Stimulated activated effector memory CD8-positive, alpha-beta T cell treated with anti-CD3 and anti-CD28 coated beads, Interleukin-12 subunit alpha, Interleukin-12 subunit beta, amount 100 ng/mL, for 72 hours (primary cell): ENCODE measurements around the gene PEX11G.

Experiments
- ATAC-seq: fragments of 150-1000 bp; cut with Tn5 transposase; 2 replicates; pipeline ENCODE4 v1.10.0; 2021
- DNase-seq, 2 donors: peaks; one replicate each; pipeline ENCODE4 v3.0.0; 2021 to 2022; ENCODE audit warnings: low spot score in 2 of 2
- H3K27ac Mint-ChIP-seq: one replicate; pipeline ENCODE4 v1.8.0; 2022; ENCODE audit warnings: mild to moderate bottlenecking, mixed read lengths
- H3K36me3 Mint-ChIP-seq: one replicate; pipeline ENCODE4 v1.8.0; 2022; ENCODE audit warnings: mild to moderate bottlenecking, mixed read lengths
- H3K4me1 Mint-ChIP-seq: one replicate; pipeline ENCODE4 v1.8.0; 2022; ENCODE audit warnings: mixed read lengths
- H3K4me3 Mint-ChIP-seq: one replicate; pipeline ENCODE4 v1.8.0; 2022; ENCODE audit warnings: mild to moderate bottlenecking, mixed read lengths
- H3K9me3 Mint-ChIP-seq: one replicate; pipeline ENCODE4 v1.8.0; 2022; ENCODE audit warnings: mixed read lengths

Gene PEX11G

GRCh38 chr19:7524992-7525739 is 36.3 kb upstream of the PEX11G start:
- H3K36me3 Mint-ChIP-seq = peaks cover 43% of the 10 kb centered on the region
- no peaks in the 10 kb centered on the region for H3K9me3 Mint-ChIP-seq
- H3K4me3 Mint-ChIP-seq = no peak overlapping the region
- DNase-seq (no peak), ATAC-seq (no peak)
- no peak overlapping the region for H3K27ac Mint-ChIP-seq
- peaks cover 18% of the 10 kb centered on the region for H3K4me1 Mint-ChIP-seq

DNA sequence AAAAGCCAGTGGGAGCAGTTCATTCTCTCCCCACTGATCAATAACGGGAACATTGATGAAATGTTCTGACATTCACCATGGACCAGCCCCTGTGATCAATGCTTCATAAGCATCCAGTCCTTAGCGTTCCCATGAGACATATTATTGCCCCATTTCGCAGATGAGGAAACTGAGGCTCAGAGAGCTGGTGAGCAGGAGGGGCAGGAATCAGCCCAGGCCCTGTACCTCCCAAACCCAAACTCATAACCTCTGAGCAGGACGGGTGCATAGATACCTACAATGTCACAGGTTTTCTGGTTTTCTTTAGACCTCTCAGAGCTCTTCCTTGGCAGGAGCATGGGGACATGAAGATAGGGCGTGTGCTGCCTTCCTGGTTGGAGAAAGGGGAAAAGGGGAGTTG is 35.7 kb upstream of the PEX11G start:
- Mint-ChIP-seq H3K27ac (no peak overlapping the region), H3K9me3 (no peaks in the 10 kb centered on the region), H3K36me3 (peaks cover 42% of the 10 kb centered on the region), H3K4me3 (no peak overlapping the region), H3K4me1 (peaks cover 17% of the 10 kb centered on the region)
- DNase-seq = no peak
- no peak for ATAC-seq

DNA sequence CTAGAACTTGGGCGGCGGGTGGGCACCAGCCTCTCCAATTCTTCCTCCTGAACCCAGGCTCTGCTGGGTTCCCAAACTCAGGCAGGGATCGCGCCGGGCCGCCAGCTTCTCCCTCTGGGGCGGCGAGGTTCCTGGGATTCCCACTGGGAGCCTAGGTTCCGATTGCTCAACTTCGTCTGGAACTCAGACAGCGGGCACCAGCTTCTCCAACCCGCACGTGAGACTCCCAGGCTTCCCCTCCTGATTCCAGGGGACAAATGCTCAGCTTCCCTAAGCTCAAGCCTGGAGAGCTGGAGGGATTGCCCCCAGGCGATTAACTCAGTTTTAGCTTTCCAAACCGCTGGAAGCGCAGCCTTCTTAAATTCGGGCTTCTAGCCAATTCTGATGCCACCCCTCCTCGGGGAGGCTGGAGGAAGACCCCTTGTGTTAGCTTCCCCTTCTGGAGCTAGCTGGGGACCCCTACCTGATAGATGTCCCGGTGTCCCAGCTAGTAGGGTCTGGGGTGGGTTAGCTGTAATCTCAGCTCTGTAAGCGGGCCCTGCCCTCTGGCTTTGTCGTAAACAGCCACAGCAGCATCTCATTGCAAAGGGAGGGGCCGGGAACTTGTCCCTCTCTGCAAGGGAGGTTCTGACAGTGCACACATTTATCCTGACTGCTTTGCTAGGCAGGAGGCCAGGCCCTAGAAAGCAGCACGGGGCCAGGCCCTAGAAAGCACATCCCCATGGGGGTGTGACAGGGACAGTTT is 34.3 kb upstream of the PEX11G start:
- H3K9me3 Mint-ChIP-seq = no peaks in the 10 kb centered on the region
- H3K27ac Mint-ChIP-seq = peak overlapping the region; percentile 92
- DNase-seq = no peak
- H3K4me1 Mint-ChIP-seq = peaks cover 20% of the 10 kb centered on the region
- no peak for ATAC-seq
- H3K4me3 Mint-ChIP-seq = peak overlapping the region; percentile 75
- peaks cover 29% of the 10 kb centered on the region for H3K36me3 Mint-ChIP-seq

DNA sequence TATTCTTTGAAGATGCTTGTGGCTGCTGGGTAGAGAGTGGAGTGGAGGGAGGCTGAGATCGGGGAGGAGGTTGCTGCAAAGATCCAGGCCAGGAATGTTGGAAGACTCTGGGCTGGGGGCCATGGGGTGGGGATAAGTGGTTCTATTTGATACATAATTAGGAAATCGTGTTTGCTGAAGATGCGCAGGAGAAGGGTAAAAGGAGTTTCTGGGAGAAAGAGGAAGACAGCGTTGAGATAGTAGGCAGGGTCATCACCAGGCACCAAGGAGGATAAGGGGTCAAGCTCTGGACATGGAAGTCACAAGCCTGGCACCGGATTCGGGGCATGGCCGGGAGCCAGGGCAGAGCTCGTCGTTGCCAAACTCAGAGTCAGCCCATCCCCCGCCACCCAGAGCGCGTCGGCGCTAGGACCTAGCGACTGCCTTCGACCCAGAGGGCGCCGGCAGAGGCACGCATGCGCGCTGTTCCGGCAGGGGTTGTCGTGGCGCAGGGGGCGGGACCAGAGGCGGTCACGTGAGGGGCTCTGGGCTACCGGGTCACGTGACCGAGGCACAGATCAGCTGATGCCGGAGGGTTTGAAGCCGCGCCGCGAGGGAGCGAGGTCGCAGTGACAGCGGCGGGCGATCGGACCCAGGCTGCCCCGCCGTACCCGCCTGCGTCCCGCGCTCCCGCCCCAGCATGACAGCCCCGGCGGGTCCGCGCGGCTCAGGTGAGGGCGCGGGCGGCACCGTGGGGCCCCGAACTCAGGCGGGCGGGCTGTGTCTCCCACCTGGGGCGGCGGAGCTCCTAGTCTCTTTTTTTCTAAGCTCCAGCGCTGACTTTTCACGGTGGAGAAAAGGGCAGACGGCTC is 33.5 kb upstream of the PEX11G start, which contains the start of gene MCOLN1:
Gene MCOLN1 (plus strand): TSS at position 553 of the 851 bp plus-strand sequence. CDS start 127 bp downstream, at position 680.
- Mint-ChIP-seq H3K4me3 (peak within 1 kb of the TSS; percentile 75), H3K36me3 (peaks cover 33% of the 10 kb centered on the region), H3K4me1 (peaks cover 28% of the 10 kb centered on the region), H3K27ac (peak within 1 kb of the TSS; percentile 92), H3K9me3 (no peaks in the 10 kb centered on the region)
- peak; percentile 99 for DNase-seq
- peak; percentile 89 for ATAC-seq

- no peak for ATAC-seq
Observed at GRCh38 chr19:7521551-7522071, 32.8 kb upstream of the PEX11G start.

GRCh38 chr19:7520131-7521051 is 31.6 kb upstream of the PEX11G start:
- H3K4me3 Mint-ChIP-seq = no peak overlapping the region
- DNase-seq = no peak
- no peak overlapping the region for H3K27ac Mint-ChIP-seq

More at GRCh38 chr19:7521551-7522071, 32.8 kb upstream of the PEX11G start:
- no peak for DNase-seq
- H3K9me3 Mint-ChIP-seq = no peaks in the 10 kb centered on the region
- H3K4me1 Mint-ChIP-seq = peaks cover 35% of the 10 kb centered on the region
- H3K4me3 Mint-ChIP-seq = peak overlapping the region; percentile 75
- H3K27ac Mint-ChIP-seq = peak overlapping the region; percentile 92
- H3K36me3 Mint-ChIP-seq = peaks cover 32% of the 10 kb centered on the region

GRCh38 chr19:7519361-7520130 is 30.7 kb upstream of the PEX11G start:
- no peak overlapping the region for H3K27ac Mint-ChIP-seq

More at GRCh38 chr19:7520131-7521051, 31.6 kb upstream of the PEX11G start:
- Mint-ChIP-seq H3K4me1 (peaks cover 41% of the 10 kb centered on the region), H3K9me3 (no peaks in the 10 kb centered on the region), H3K36me3 (peaks cover 24% of the 10 kb centered on the region)
- ATAC-seq = no peak

DNA sequence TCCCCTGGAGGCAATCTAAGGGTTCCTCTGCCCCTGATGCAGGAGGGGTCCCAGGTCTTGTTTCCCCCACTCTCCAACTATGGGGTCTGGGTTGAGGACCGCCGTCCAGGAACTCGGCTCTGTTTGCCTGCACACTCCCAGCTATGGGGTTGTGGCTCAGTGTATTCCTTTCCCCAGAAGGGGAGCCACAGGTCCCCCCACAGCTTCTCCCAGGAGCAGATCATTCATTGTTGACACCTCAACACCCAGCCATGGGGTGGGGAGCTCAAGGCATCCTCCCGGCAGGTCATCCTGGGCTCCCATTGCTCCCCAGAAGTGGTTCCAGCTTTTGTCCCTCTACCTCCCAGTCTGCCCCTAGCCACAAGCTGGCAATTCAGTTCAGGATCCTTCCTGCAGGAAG is 28.0 kb upstream of the PEX11G start:
- Mint-ChIP-seq H3K9me3 (no peaks in the 10 kb centered on the region), H3K27ac (peak overlapping the region; percentile 69), H3K4me1 (peaks cover 34% of the 10 kb centered on the region), H3K36me3 (peaks cover 11% of the 10 kb centered on the region), H3K4me3 (peak overlapping the region; percentile 61)
- DNase-seq (no peak), ATAC-seq (no peak)

More at GRCh38 chr19:7519361-7520130, 30.7 kb upstream of the PEX11G start:
- no peak overlapping the region for H3K4me3 Mint-ChIP-seq
- no peaks in the 10 kb centered on the region for H3K9me3 Mint-ChIP-seq
- H3K4me1 Mint-ChIP-seq = peaks cover 47% of the 10 kb centered on the region
- peaks cover 24% of the 10 kb centered on the region for H3K36me3 Mint-ChIP-seq
- ATAC-seq (no peak), DNase-seq (no peak)

GRCh38 chr19:7516333-7516732 is 27.5 kb upstream of the PEX11G start:
- peaks cover 8% of the 10 kb centered on the region for H3K36me3 Mint-ChIP-seq
- no peaks in the 10 kb centered on the region for H3K9me3 Mint-ChIP-seq
- H3K4me1 Mint-ChIP-seq = peaks cover 30% of the 10 kb centered on the region
- ATAC-seq (no peak), DNase-seq (no peak)
- H3K4me3 Mint-ChIP-seq = peak overlapping the region; percentile 61
- H3K27ac Mint-ChIP-seq = peak overlapping the region; percentile 69

DNA sequence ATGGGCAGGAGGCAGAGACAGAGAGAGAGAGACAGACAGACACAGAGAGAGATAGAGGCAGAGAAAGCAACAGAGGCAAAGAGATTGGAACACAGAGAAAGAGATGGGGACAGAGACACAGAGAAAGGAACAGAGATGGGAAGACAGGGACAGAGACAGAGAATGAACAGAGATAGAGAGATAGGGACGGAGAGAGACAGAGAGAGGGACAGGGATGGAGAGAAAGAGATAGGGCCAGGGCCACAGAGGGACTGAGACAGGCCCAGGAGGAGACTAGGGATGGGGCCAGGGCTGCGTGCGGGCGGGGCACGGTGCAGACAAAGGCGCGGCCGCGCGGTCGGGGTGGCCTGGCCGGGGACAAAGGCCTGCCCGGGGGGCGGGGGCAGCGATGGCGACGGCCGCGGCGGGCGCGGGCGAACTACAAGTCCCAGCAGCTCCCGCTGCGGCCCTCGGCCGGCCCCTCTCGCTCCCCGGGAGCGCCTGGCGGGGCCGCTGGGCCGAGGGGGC is 26.9 kb upstream of the PEX11G start, which contains the start of gene ZNF358:
Gene ZNF358 (plus strand): TSS at position 459 of the 507 bp plus-strand sequence. CDS start 3,140 bp downstream, outside the sequence.
- H3K36me3 Mint-ChIP-seq = peaks cover 8% of the 10 kb centered on the region
- peaks cover 30% of the 10 kb centered on the region for H3K4me1 Mint-ChIP-seq
- DNase-seq = peak in 1 of 2 donors; percentile 71
- peak; percentile 88 for ATAC-seq
- H3K9me3 Mint-ChIP-seq = no peaks in the 10 kb centered on the region
- H3K4me3 Mint-ChIP-seq = peak within 1 kb of the TSS; percentile 75
- peak within 1 kb of the TSS; percentile 94 for H3K27ac Mint-ChIP-seq

DNA sequence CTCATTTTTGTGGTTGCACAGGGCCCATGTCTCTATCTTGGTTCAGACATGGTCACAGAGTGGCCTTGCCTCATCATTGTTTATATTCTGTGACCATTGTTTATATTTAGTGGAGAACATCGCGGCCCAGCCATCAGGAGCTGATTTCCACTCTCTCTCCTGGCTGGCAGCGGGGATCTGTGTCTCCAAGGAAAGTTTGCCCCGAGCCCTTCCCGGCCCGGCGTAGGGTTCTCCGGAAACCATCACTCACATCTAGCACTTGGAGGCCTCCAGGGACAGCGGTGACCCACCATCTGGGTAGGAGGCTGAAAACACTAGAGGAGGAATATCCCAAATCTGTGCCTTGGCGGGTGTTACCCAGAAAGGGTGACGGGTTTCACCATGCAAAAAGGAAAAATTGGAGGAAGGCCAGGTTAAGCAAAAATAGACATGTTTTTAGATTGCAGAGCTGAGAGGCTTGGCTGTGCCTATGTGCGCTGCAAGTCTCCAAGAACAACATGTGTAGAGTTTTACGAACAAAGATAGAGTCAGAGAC is 26.3 kb upstream of the PEX11G start:
- Mint-ChIP-seq H3K9me3 (no peaks in the 10 kb centered on the region), H3K4me1 (peaks cover 30% of the 10 kb centered on the region), H3K36me3 (peaks cover 8% of the 10 kb centered on the region), H3K27ac (peak overlapping the region; percentile 94), H3K4me3 (peak overlapping the region; percentile 75)
- DNase-seq (no peak), ATAC-seq (no peak)

DNA sequence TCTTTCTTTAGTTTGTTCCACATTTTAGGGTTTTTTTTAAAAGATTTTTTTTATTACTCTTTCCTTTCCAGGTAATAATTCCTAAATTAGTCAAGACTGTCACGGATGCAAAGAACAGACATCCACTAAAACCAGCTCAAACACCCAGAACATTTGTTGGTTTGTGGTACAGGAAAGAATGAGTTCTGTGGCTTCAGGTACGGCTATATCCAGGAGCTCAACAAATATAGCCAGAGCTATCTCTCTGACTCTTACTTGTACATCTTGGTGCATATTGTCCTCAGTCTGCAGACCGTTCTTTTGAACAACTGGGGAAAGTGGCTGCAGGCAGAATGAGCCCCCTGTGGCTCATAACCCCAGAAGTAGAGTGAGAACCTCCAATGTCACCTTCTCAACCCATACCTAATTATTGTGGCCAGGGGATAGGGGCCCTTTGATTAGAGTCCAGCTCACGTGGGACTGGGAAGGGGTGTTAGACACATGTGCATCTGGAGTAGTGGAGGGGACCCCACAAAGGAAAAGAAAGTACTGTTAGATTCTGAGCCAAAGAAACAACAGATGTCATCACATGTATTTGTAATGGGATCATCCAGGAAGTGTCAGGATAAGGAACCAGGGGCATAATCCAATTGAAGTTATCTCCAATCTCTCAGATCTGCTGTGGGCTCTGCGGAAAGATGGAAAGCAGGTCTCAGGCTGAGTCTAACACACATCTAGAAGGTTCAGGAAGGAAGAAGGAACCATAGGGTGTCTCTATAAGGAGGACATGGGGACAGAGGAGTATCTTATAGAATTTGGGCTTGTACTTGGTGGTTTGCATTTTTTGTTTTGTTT is 25.2 kb upstream of the PEX11G start:
- H3K4me3 Mint-ChIP-seq = peak overlapping the region; percentile 75
- peaks cover 30% of the 10 kb centered on the region for H3K4me1 Mint-ChIP-seq
- no peak for DNase-seq
- no peaks in the 10 kb centered on the region for H3K9me3 Mint-ChIP-seq
- no peak overlapping the region for H3K27ac Mint-ChIP-seq
- H3K36me3 Mint-ChIP-seq = peaks cover 8% of the 10 kb centered on the region
- no peak for ATAC-seq
